HG03095 (cell line): ENCODE data around the gene GOLPH3L.
"Not testable (repeated sequence)": the region's sequence is repeated elsewhere in the genome, so short reads cannot be mapped to it uniquely, and the experiment has no call there.

ENCODE experiments used
- ATAC-seq: cut with Tn5 transposase; IDR thresholded peaks from one replicate; pipeline ENCODE4 v1.9.1; 2021; ENCODE audit warnings: moderate library complexity; ENCODE audit not compliant: unreplicated experiment

Gene GOLPH3L

DNA sequence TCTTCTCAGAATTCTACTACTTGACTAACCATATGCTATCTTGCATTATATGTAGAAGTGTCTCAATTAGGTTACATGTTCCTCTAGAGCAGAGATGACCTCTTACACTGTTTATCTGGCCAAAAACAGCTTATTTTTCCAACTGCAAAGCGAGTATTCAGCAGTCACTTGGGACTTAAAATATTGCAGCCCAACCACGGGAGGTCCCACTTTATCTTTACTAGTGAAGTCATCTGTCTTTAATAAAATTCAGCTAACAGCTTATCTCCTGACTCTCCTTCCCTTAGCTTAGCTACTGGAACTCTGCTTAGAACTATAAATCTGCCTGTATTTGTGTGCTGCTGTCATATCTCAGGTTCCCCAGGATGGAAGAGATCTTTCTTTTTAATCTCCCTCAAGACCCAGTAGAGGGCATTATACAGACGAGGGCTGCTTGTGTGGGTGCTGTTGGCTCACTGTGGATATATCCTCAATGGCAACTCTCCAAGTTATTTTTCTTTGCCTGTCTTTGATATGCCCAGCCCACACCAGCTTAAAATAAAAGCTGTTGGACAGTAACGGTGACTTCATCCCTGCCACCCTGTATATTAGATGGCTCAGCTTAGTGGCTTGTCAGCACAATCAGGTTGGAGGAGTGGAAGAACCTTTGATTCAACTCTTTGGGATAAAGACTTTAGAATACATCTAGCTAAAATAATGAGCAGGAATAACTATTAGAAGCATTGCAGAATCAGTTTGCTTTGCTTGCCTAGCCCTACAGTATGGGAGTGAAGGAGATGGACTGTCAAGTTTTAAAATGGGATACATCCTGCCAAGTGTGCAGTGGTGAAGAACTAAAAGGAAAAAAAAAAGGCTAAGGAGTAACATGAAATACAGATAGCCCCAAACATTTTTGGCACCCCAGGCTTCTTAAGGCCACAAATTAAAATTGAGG, 77.1 kb downstream of the GOLPH3L start:
- ATAC-seq = no peak

DNA sequence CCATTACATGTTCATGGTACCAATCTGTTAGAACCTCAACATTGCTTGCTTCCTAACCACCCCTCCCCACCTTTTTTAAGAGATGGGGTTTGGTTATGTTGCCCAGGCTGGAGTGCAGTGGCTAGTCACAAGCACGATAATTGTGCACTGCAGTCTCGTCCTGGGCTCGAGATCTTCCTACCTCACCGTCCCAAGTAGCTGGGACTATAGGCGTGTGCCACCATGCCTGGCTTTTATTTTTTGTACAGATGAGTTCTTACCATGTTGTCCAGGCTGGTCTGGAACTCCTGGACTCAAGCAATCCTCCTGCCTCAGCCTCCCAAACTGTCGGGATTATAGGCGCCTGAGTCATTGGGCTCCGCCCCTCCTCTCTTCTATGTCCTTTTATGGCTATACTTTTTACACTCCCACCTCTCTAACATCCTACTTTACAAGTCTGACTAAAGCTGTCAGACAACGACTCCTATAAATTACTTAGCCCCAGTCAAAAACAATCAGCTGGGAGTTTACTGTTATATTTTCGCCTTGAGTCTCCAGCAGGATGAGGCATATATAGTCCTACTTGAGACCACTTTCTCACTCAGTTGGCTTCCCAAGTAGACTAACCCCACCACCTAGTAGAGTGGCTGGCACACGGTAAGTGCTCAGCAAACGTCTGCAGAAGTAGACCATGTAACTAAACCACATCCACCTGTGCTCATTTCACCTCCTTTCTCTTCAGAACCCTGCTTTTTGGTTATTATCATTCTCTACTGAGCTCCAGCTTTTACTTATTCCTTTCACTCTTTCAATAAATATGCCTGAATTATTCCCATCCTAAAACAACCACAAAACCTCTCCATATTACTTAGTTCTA, 81.4 kb downstream of the GOLPH3L start:
- ATAC-seq = no peak

DNA sequence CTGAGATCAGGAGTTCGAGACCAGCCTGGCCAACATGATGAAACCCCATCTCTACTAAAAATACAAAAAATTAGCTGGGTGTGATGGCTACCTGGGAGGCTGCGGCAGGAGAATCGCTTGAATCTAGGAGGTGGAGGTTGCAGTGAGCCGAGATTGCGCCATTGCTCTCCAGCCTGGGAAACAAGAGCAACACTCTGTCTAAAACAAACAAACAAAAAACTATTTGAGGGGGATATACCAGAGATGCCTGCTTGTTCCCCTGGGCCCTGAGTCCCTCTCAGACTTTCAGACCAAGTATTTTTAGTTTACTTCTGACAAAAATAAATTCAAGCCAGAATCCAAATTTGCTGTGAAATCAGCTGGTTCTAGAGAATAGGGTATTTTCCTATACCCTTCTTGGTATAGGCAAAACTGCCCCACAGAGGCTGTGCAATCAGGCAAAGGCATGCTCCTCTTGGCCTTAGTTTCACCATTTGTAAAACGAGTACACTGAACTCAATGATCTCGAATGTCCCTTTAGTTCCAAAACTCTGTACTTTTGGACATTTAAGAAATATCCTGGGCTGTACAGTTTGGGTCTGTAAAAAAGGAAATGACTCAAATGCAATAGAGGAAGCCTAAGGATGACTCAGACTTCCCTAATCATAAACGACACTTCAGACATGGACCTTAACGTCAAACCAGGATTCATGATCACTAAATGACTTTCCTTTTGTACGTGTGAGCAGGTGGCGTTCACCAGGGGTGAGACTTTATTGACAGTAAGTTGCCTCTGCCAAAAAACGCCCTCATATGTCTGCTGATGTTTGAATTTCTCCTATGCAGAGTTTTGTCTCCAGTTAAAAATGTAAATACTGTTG, 83.7 kb downstream of the GOLPH3L start:
- ATAC-seq = peak; percentile 45

DNA sequence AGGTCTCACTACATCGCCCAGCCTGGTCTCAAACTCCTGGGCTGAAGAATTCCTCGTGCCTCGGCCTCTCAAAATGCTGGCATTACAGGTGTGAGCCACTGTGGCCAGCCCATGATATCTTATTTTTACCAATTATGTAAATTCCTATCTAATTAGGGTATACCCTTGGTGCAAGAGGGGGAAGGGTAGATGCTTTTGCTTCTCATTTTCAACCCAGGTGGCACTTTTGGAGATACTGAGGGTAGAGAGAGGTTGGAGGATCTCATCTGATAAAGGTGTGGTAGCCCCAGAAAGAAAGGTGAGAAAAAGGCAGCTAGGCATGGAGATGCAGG, 85.0 kb downstream of the GOLPH3L start:
- ATAC-seq = no peak

DNA sequence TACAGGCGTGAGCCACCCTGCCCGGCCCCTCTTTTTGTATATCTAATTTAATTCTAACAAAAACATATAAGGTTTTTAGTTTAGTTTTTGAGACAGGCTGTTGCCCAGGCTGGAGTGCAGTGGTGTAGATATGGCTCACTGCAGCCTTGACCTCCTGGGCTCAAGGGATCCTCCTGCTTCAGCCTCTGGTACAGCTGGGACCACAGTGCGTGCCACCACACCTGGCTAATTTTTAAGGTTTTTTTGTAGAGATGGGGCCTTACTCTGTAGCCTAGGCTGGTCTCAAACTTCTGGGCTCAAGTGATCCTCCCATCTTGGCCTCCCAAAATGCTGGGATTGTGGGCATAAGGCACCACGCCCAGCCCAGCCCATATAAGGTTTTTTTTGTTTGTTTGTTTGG, 86.4 kb downstream of the GOLPH3L start:
- no peak for ATAC-seq

DNA sequence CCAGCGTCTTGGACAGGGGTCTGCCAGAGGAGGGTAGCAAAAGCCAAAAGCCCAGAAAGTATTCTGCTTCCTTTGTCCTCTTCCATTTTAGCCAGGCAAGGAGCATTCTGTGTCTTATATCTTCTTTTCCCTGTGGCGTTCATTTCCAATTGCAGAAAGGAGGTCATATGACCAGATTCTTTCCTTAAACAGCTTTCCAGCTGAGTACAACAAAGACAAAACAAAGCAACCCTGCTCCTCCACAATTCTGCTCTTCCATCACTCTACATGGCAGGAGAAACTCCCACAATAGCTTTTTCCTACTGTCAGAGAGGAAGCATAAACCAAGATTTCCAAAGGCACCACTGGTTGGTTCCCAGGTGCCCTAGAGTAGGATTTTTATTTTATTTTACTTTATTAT, 87.2 kb downstream of the GOLPH3L start:
- no peak for ATAC-seq

DNA sequence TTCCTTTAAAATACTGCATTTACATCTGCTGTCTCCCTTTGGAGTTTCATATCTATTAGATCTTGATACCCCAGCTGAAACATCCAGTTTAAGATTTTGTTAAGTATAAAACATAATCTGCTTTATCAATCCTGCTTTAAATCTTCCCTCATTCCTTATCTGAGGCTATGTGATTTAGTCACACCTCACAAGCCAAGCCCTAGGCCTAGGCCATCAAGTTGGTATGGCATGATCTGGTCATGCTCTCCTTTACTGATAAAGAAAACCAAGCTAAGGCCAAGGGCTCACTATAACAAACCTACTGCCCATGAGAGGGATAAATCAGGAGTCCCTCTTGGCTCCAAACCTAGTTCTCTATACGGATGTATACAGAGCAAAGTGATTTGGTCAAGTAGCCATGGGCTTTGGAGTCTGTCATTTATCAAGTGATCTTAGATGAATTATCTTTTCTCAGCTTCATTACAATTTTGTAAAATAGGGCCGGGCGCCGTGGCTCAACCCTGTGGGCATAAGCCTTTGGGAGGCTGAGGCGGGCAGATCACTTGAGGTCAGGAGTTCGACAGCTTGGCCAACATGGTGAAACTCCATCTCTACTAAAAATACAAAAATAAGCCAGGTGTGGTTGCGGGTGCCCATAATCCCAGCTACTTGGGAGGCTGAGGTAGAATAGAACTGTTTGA, 90.4 kb downstream of the GOLPH3L start:
- ATAC-seq = no peak

DNA sequence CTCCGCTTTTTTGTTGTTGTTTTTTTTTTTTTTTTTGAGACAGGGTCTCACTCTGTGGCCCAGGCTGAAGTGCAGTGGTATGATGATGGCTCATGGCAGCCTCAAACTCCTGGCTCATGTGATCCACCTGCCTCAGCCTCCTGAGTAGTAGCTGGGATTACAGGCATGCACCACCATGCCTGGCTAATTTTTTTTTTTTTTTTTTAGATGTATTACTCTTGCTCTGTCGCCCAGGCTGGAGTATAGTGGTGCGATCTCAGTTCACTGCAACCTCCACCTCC, 91.6 kb downstream of the GOLPH3L start:
- ATAC-seq = not testable (repeated sequence)

DNA sequence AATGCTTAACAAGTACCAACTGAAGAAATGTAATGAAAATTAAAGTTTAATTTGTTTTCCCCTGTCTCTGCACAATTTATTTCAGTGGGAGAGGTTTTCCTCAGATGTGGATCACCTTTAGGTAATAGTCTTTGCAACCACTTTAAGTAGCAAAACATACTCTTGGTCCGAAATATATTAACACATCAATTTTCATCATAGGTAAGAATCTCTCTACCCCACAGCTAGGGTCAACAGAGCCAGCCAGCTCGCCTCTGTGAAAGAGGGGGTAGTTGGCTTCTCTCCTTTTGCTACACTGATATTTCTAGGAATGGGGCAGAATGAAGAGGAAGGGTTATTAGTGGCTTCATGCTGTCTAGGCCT, 92.7 kb downstream of the GOLPH3L start:
- ATAC-seq = no peak

DNA sequence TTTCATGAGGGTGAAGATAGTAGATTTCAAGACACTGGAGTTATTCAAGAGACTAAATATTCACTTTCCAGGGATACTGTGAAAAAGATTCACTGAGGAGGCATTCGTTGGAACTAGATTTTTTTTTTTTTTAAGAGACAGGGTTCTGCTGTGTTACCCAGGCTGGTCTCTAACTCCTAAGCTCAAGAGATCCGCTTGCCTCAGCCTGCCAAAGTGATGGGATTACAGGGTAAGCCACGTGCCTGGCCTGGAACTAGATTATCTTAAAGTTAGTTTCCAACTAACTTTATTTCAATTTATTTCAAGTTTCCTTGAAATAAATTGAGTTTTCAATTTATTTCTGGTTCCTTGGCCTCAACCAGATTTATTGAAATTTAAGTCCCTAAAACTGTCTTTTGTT, 93.2 kb downstream of the GOLPH3L start:
- ATAC-seq = no peak

DNA sequence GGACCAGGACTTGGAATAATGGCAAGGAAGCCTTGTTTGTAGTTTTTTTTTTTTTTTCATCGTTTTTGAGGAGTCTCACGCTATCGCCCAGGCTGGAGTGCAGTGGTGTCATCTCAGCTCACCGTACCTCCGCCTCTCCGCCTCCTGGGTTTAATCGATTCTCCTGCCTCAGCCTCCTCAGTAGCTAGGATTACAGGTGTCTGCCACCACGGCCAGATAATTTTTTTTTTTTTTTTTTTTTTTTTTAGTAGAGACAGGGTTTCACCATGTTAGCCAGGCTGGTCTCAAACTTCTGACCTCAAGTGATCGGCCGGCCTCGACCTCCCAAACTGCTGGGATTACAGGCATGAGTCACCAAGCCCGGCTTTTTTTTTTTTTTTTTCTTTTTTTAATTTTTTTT, 94.6 kb downstream of the GOLPH3L start:
- ATAC-seq = not testable (repeated sequence)

DNA sequence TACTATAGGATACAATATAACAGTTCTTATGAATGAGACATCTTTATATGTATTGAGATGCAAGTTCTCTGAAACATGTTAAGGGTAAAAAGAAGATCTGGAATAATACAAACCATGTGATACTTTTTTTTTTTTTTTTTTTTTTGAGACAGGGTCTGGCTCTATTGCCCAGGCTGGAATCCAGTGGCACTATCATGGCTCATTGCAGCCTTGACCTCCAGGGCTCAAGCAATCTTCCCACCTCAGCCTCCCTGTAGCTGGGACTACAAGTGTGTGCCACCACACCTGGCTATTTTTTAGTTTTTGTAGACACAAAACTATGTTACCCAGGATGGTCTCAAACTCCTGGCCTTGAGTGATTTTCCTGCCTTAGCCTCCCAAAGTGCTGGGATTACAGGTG, 95.4 kb downstream of the GOLPH3L start:
- no peak for ATAC-seq

DNA sequence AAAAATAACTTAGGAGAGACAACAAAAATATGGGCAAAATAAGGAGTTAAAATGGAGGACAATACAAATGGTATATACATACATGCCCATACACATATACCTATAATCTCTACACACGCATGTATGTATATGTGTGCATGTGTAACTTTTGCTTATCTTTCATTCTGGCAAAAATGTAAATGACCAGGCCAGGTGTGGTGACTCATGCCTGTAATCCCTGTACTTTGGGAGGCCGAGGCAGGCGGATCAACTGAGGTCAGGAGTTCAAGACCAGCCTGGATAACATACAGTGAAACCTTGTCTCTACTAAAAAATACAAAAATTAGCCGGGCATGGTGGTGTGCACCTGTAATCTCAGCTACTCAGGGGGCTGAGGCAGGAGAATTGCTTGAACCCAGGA, 98.6 kb downstream of the GOLPH3L start:
- not testable (repeated sequence) for ATAC-seq

DNA sequence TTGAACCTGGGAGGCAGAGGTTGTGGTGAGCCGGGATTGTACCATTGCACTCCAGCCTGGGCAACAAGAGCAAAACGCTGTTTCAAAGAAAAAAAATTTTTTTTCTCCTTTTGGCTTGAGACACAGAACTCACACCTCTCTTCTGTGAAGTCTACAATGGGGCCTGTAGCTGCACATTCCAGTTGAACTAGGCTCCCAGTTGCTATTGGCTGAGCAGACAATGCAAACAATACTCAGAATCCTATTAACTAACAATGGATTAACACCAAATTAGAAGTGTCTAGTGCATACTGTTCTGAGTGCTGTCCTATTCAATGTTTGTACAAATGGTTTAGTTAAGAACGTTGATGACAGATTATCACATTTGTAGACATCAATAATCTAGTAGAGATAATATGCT, 100.0 kb downstream of the GOLPH3L start:
- no peak for ATAC-seq
